ENCODE measurements around the gene C22orf31. TPM values are rescaled to one million over a fixed set of nuclear protein-coding genes. Genes with fewer than 3 reads are reported as not detected.

Gene C22orf31
- total RNA-seq (2022), result not detected in 2 replicates
- Bru-seq, nascent RNA, result not detected
- not detected for BruChase-seq, experiment 1, labeled RNA remaining after a 6-hour chase
- BruChase-seq, experiment 2, labeled RNA remaining after a 2-hour chase, result not detected
- long read RNA-seq, result 0 reads

DNA sequence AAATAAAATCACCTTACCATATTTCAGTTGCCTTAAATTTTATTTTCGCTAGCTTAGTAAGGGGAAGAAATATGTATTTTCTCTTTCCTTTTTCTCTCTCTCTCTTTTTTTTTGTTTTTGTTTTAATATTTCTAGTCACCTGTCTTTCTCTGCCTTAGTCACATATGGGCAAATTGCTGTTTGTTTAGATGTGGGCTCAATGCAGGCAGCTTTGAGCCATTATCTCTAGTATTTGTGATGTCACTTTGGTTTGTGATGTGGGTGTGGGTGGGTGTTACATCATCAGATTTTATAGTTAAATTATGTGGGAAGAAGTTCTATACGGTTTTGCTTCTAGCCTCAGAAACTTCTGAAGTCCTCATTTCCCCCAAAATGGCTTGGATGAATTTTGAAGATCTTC lies at the start of gene C22orf31:
TSS of gene C22orf31 (minus strand) at position 59 of the 400 bp plus-strand sequence. CDS start at position 20, 39 bp downstream.
- Mint-ChIP-seq H3K27me3 (ENCODE audit: unreplicated experiment) (peaks cover 15% of the 10 kb centered on the region), H3K9me3 (ENCODE audit: low read depth, unreplicated experiment) (no peaks in the 10 kb centered on the region), H3K4me1 (ENCODE audit: low read depth, unreplicated experiment) (no peaks in the 10 kb centered on the region), H3K27ac (ENCODE audit: unreplicated experiment) (no peak within 1 kb of the TSS), H3K4me3 (ENCODE audit: low read depth, unreplicated experiment) (no peak within 1 kb of the TSS), H3K36me3 (ENCODE audit: insufficient read depth, unreplicated experiment) (no peaks in the 10 kb centered on the region)
- CTCF ChIA-PET, result interaction anchor here (0.6 kb wide), 2 partner anchors 94 to 178 kb away, joined by 4 to 5 read pairs; partner anchors contain the start of gene ZNRF3
- no TSS peak for BruUV-seq (replicated peaks)
- TF ChIP-seq, protein P1, sequence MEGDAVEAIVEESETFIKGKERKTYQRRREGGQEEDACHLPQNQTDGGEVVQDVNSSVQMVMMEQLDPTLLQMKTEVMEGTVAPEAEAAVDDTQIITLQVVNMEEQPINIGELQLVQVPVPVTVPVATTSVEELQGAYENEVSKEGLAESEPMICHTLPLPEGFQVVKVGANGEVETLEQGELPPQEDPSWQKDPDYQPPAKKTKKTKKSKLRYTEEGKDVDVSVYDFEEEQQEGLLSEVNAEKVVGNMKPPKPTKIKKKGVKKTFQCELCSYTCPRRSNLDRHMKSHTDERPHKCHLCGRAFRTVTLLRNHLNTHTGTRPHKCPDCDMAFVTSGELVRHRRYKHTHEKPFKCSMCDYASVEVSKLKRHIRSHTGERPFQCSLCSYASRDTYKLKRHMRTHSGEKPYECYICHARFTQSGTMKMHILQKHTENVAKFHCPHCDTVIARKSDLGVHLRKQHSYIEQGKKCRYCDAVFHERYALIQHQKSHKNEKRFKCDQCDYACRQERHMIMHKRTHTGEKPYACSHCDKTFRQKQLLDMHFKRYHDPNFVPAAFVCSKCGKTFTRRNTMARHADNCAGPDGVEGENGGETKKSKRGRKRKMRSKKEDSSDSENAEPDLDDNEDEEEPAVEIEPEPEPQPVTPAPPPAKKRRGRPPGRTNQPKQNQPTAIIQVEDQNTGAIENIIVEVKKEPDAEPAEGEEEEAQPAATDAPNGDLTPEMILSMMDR (IDR thresholded peaks at IDR 0.05; ENCODE audit: unreplicated experiment), result no peak
- intact Hi-C loops (cut with micrococcal nuclease; ENCODE audit: unreplicated experiment), result no loop called here
- no peak for DNase-seq

DNA sequence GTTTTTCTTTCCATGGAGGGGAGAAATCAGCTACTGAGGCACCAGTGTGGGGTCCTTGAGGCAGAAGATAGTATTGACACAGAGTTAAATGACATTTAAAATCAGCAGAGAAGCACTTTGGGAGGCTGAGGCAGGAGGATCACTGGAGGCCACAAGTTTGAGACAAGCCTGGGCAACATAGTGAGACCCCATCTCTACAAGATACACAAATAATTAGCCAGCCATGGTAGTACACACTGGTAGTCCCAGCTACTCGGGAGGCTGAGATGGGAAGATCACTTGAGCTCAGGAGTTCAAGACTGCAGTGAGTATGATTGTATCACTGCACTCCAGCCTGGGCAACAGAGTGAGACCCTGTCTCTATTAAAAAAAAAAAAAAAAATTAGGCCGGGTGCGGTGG lies 49.3 kb upstream of the C22orf31 start:
- intact Hi-C loops (cut with micrococcal nuclease; ENCODE audit: unreplicated experiment), result no loop called here
- CTCF ChIA-PET, result no interaction called here

DNA sequence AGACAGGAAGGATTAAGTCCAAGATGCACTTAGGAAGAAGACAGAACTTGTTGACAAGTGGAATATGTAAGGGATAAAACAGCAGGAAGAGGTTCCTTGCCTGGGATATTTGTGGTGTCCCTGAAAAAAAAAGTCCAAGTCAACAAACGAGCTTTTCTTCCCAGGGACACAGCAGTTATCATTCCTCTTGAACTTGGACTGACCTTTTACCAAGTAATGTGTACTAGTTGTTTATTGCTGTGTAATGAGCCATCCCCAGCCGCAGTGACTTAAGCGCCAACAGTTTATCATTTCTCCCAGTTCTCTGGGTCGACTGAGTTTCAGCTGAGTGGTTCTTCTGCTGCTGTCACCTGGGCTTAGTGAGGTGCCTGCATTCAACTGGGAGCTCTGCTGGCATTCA lies 48.2 kb upstream of the C22orf31 start:
- TF ChIP-seq, protein P1 (IDR thresholded peaks at IDR 0.05; ENCODE audit: unreplicated experiment), result no peak
- intact Hi-C loops (cut with micrococcal nuclease; ENCODE audit: unreplicated experiment), result no loop called here
- Mint-ChIP-seq H3K4me3 (ENCODE audit: low read depth, unreplicated experiment) (no peak overlapping the region), H3K4me1 (ENCODE audit: low read depth, unreplicated experiment) (no peaks in the 10 kb centered on the region), H3K9me3 (ENCODE audit: low read depth, unreplicated experiment) (no peaks in the 10 kb centered on the region), H3K36me3 (ENCODE audit: insufficient read depth, unreplicated experiment) (no peaks in the 10 kb centered on the region), H3K27ac (ENCODE audit: unreplicated experiment) (no peak overlapping the region), H3K27me3 (ENCODE audit: unreplicated experiment) (peaks cover 7% of the 10 kb centered on the region)
- CTCF ChIA-PET, result no interaction called here
- DNase-seq, result no peak
- BruUV-seq (replicated peaks), result no TSS peak

More for the DNA sequence above, 49.3 kb upstream of the C22orf31 start:
- no peak overlapping the region for H3K4me3 Mint-ChIP-seq (ENCODE audit: low read depth, unreplicated experiment)
- TF ChIP-seq, protein P1 (IDR thresholded peaks at IDR 0.05; ENCODE audit: unreplicated experiment), result no peak
- no peak for DNase-seq
- H3K4me1 Mint-ChIP-seq (ENCODE audit: low read depth, unreplicated experiment), result no peaks in the 10 kb centered on the region
- BruUV-seq (replicated peaks), result no TSS peak
- H3K27me3 Mint-ChIP-seq (ENCODE audit: unreplicated experiment), result peaks cover 7% of the 10 kb centered on the region
- H3K9me3 Mint-ChIP-seq (ENCODE audit: low read depth, unreplicated experiment), result no peaks in the 10 kb centered on the region
- no peak overlapping the region for H3K27ac Mint-ChIP-seq (ENCODE audit: unreplicated experiment)
- no peaks in the 10 kb centered on the region for H3K36me3 Mint-ChIP-seq (ENCODE audit: insufficient read depth, unreplicated experiment)

DNA sequence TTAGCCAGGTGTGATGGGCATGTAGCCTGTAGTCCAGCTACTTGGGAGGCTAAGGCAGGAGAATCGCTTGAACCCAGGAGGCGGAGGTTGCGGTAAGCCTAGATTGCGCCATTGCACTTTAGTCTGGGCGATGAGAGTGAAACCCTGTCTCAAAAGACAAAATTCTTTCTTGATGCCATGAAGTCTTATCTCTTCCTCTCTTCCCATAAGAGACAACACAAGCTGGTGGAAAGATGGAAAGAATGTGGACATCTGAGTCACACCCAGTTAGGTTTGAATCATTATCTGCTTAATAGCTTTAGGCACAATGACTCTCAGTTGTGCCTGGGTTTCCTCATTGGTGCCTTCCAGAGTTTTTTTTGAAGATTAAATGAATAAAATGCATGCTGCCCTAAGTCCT lies 46.5 kb upstream of the C22orf31 start:
- no peaks in the 10 kb centered on the region for H3K36me3 Mint-ChIP-seq (ENCODE audit: insufficient read depth, unreplicated experiment)
- H3K4me1 Mint-ChIP-seq (ENCODE audit: low read depth, unreplicated experiment), result no peaks in the 10 kb centered on the region
- H3K4me3 Mint-ChIP-seq (ENCODE audit: low read depth, unreplicated experiment), result no peak overlapping the region
- TF ChIP-seq, protein P1 (IDR thresholded peaks at IDR 0.05; ENCODE audit: unreplicated experiment), result no peak
- CTCF ChIA-PET, result interaction anchor here (0.6 kb wide), 1 partner anchor 699 kb away, joined by 3 read pairs; no protein-coding TSS in a partner anchor
- H3K27ac Mint-ChIP-seq (ENCODE audit: unreplicated experiment), result no peak overlapping the region
- H3K9me3 Mint-ChIP-seq (ENCODE audit: low read depth, unreplicated experiment), result no peaks in the 10 kb centered on the region
- H3K27me3 Mint-ChIP-seq (ENCODE audit: unreplicated experiment), result peaks cover 7% of the 10 kb centered on the region
- intact Hi-C loops (cut with micrococcal nuclease; ENCODE audit: unreplicated experiment), result no loop called here
- DNase-seq, result no peak
- no TSS peak for BruUV-seq (replicated peaks)

All from Calu3 (cell line).